Measurements from ENCODE around the gene KCNMA1. TPM values are rescaled to one million over a fixed set of nuclear protein-coding genes. Genes with fewer than 3 reads are reported as not detected.

The KCNMA1 gene
- polyA plus RNA-seq, 1 donor from 2014 or later, result 60.8 TPM

DNA sequence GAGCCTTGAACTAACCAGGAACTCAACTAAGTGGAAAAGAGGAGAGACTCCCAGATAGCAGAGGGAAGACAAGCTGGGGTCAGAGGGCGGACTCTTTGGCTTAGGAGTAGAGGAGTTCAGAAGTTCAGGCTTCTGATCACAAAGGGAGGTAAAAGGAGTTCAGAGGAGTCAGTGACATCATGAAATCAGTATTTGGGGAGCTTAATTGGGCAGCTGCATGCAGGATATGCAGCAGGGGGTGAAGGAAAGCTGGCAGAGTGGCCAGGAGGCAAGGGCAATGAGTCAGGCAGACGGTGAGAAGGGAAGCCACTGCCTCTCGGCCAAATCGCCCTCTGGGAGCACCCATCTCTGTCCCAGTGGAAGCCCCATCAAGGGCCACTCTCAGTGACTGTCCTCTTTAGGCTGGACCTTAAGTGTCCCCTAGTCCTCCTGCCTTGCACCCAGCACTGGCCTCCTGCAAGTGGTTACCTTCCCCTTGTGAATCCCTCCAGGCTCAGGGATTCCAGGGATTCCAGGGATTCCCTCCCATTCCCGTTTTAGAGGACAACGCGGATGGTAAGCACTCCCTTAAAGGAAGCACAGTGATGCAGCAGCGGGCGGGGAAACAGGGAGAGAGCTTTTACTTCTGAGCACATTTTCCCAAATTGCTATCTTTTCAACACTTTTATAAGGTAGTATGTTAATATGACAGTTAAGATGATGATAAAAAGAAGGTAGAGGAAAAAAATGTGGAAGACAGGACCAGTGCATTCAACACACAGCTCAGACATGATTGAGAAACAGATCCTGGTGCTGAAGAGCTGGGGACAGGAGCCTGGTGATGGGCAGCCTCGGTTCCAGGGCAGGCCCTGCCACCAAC, 72.6 kb downstream of the KCNMA1 start:
- no peak overlapping the region for H3K27ac ChIP-seq (ENCODE audit: low read length)
- no peaks in the 10 kb centered on the region for H3K27me3 ChIP-seq (ENCODE audit: insufficient read depth, low read depth, low read length)
- no peak overlapping the region for H3K4me3 ChIP-seq (ENCODE audit: low read length)
- H3K9me3 ChIP-seq (ENCODE audit: low read length), result no peaks in the 10 kb centered on the region
- no peak overlapping the region for H3K4me2 ChIP-seq (ENCODE audit: low read length)
- H3K9me2 ChIP-seq (ENCODE audit: insufficient read depth, low read length), result no peaks in the 10 kb centered on the region
- H3K9ac ChIP-seq (ENCODE audit: low read length), result no peak overlapping the region
- H2AFZ ChIP-seq (ENCODE audit: low read depth, low read length), result no peak overlapping the region
- no peaks in the 10 kb centered on the region for H4K20me1 ChIP-seq (ENCODE audit: insufficient read depth)
- H3F3A ChIP-seq (ENCODE audit: insufficient read depth, low read length, poor library complexity, severe bottlenecking), result no peaks in the 10 kb centered on the region
- no peaks in the 10 kb centered on the region for H3K36me3 ChIP-seq (ENCODE audit: insufficient read depth, low read length)
- no peaks in the 10 kb centered on the region for H3K79me2 ChIP-seq (replicated peaks; ENCODE audit: insufficient read depth, low read length)
- TF ChIP-seq EP300 (conservative IDR thresholded peaks at IDR 0.05; ENCODE audit: poor library complexity, severe bottlenecking), result no peak
- no peak for TF ChIP-seq TAF1 (IDR thresholded peaks at IDR 0.05; ENCODE audit: low read depth)
- TF ChIP-seq, protein P1, sequence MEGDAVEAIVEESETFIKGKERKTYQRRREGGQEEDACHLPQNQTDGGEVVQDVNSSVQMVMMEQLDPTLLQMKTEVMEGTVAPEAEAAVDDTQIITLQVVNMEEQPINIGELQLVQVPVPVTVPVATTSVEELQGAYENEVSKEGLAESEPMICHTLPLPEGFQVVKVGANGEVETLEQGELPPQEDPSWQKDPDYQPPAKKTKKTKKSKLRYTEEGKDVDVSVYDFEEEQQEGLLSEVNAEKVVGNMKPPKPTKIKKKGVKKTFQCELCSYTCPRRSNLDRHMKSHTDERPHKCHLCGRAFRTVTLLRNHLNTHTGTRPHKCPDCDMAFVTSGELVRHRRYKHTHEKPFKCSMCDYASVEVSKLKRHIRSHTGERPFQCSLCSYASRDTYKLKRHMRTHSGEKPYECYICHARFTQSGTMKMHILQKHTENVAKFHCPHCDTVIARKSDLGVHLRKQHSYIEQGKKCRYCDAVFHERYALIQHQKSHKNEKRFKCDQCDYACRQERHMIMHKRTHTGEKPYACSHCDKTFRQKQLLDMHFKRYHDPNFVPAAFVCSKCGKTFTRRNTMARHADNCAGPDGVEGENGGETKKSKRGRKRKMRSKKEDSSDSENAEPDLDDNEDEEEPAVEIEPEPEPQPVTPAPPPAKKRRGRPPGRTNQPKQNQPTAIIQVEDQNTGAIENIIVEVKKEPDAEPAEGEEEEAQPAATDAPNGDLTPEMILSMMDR (IDR thresholded peaks at IDR 0.05; ENCODE audit: poor library complexity, severe bottlenecking), result no peak
- TF ChIP-seq EZH2 (IDR thresholded peaks at IDR 0.05; ENCODE audit: borderline replicate concordance, insufficient read depth, low read length, poor library complexity, severe bottlenecking), result no peak
- no peak for TF ChIP-seq RAD21 (conservative IDR thresholded peaks at IDR 0.05)
- no peak for TF ChIP-seq POLR2AphosphoS5 (IDR thresholded peaks at IDR 0.05)
- TF ChIP-seq SMC3 (conservative IDR thresholded peaks at IDR 0.05; ENCODE audit: poor library complexity), result no peak
- TF ChIP-seq, protein P2, sequence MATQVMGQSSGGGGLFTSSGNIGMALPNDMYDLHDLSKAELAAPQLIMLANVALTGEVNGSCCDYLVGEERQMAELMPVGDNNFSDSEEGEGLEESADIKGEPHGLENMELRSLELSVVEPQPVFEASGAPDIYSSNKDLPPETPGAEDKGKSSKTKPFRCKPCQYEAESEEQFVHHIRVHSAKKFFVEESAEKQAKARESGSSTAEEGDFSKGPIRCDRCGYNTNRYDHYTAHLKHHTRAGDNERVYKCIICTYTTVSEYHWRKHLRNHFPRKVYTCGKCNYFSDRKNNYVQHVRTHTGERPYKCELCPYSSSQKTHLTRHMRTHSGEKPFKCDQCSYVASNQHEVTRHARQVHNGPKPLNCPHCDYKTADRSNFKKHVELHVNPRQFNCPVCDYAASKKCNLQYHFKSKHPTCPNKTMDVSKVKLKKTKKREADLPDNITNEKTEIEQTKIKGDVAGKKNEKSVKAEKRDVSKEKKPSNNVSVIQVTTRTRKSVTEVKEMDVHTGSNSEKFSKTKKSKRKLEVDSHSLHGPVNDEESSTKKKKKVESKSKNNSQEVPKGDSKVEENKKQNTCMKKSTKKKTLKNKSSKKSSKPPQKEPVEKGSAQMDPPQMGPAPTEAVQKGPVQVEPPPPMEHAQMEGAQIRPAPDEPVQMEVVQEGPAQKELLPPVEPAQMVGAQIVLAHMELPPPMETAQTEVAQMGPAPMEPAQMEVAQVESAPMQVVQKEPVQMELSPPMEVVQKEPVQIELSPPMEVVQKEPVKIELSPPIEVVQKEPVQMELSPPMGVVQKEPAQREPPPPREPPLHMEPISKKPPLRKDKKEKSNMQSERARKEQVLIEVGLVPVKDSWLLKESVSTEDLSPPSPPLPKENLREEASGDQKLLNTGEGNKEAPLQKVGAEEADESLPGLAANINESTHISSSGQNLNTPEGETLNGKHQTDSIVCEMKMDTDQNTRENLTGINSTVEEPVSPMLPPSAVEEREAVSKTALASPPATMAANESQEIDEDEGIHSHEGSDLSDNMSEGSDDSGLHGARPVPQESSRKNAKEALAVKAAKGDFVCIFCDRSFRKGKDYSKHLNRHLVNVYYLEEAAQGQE (IDR thresholded peaks at IDR 0.05; ENCODE audit: borderline replicate concordance), result no peak
- no peak for TF ChIP-seq MXI1 (conservative IDR thresholded peaks at IDR 0.05; ENCODE audit: poor library complexity, severe bottlenecking)

DNA sequence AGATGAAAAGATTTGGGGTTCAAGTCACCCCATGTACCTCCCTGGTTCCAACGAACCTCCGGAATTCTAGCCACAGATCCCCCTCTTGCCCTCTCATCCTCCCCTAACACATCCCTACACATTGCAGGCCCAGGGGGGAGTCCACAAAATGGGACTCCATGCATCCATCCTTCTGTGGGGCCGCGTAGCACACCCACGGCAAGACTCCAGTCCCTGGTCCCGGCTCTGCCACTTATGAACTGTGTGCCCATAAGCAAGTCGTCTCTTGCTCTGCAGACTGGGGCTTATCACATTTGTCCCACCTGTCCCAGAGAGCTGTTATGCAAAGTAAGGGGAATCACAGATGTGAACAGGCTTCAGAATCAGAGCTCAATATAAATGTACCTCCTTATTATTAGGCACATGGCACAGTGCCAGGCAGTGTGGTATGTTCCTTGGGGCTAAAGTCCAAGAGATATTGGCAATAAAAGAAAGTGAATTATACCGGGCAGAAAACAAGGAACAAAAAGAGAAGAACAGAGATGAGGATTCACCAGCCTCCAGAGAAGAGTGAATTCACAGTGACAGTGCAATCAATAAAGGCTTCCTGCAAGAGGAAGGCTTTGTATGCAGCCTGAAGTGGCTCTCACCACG, 73.9 kb downstream of the KCNMA1 start:
- H3K4me3 ChIP-seq (ENCODE audit: low read length), result no peak overlapping the region
- H3K4me2 ChIP-seq (ENCODE audit: low read length), result no peak overlapping the region
- no peak overlapping the region for H2AFZ ChIP-seq (ENCODE audit: low read depth, low read length)
- no peaks in the 10 kb centered on the region for H3F3A ChIP-seq (ENCODE audit: insufficient read depth, low read length, poor library complexity, severe bottlenecking)
- no peaks in the 10 kb centered on the region for H3K27me3 ChIP-seq (ENCODE audit: insufficient read depth, low read depth, low read length)
- H3K79me2 ChIP-seq (replicated peaks; ENCODE audit: insufficient read depth, low read length), result no peaks in the 10 kb centered on the region
- no peaks in the 10 kb centered on the region for H3K36me3 ChIP-seq (ENCODE audit: insufficient read depth, low read length)
- no peak overlapping the region for H3K27ac ChIP-seq (ENCODE audit: low read length)
- no peaks in the 10 kb centered on the region for H3K9me2 ChIP-seq (ENCODE audit: insufficient read depth, low read length)
- H4K20me1 ChIP-seq (ENCODE audit: insufficient read depth), result no peaks in the 10 kb centered on the region
- H3K9me3 ChIP-seq (ENCODE audit: low read length), result no peaks in the 10 kb centered on the region
- TF ChIP-seq TAF1 (IDR thresholded peaks at IDR 0.05; ENCODE audit: low read depth) (no peak), EP300 (conservative IDR thresholded peaks at IDR 0.05; ENCODE audit: poor library complexity, severe bottlenecking) (no peak), EZH2 (IDR thresholded peaks at IDR 0.05; ENCODE audit: borderline replicate concordance, insufficient read depth, low read length, poor library complexity, severe bottlenecking) (no peak), POLR2AphosphoS5 (IDR thresholded peaks at IDR 0.05) (no peak), SMC3 (conservative IDR thresholded peaks at IDR 0.05; ENCODE audit: poor library complexity) (no peak), MXI1 (conservative IDR thresholded peaks at IDR 0.05; ENCODE audit: poor library complexity, severe bottlenecking) (no peak), RAD21 (conservative IDR thresholded peaks at IDR 0.05) (no peak)
- TF ChIP-seq, protein P2 (IDR thresholded peaks at IDR 0.05; ENCODE audit: borderline replicate concordance), result no peak
- TF ChIP-seq, protein P1 (IDR thresholded peaks at IDR 0.05; ENCODE audit: poor library complexity, severe bottlenecking), result no peak
- H3K9ac ChIP-seq (ENCODE audit: low read length), result no peak overlapping the region

Measured in neural cell (in vitro differentiated cells).